Left lung (tissue), 10 donors: ENCODE measurements around the gene EBF4. TPM values are rescaled to one million over a fixed set of nuclear protein-coding genes. Genes with fewer than 3 reads are reported as not detected.

ENCODE experiments used
- ATAC-seq: fragments of 200-7000 bp; cut with Tn5 transposase; one replicate; pipeline ENCODE4 v1.9.1; 2020; ENCODE audit warnings: moderate library complexity
- DNase-seq, 4 donors: peaks; one replicate each; pipeline ENCODE4 v3.0.0-alpha.2; 2013 to 2020
- H3K27ac ChIP-seq, 2 donors: fragments of 200-600 bp; sonication (generic) in 1 of 2; one replicate each; pipeline versions ENCODE4 v1.5.0 to v1.8.0; 2020 to 2021
- H3K27me3 ChIP-seq, 2 donors: fragments of 200-600 bp; sonication (generic) in 1 of 2; one replicate each; pipeline versions ENCODE4 v1.5.0 to v1.8.0; 2020 to 2021
- H3K36me3 ChIP-seq, 2 donors: fragments of 200-600 bp; sonication (generic) in 1 of 2; one replicate each; pipeline versions ENCODE4 v1.5.0 to v1.8.0; 2020 to 2021
- H3K4me1 ChIP-seq, 2 donors: fragments of 200-600 bp; one replicate each; pipeline ENCODE4 v1.8.0; 2021
- H3K4me3 ChIP-seq, 2 donors: fragments of 200-600 bp; sonication (generic) in 1 of 2; one replicate each; pipeline versions ENCODE4 v1.5.0 to v1.8.0; 2020 to 2021; ENCODE audit warnings: mild to moderate bottlenecking in 1 of 2
- H3K9me3 ChIP-seq, 2 donors: fragments of 200-600 bp; sonication (generic) in 1 of 2; one replicate each; pipeline versions ENCODE4 v1.5.0 to v1.8.0; 2020 to 2021
- intact Hi-C, 2 donors: fragments of 100-400 bp; cut with DNase I; formaldehyde crosslinking; loops; one replicate each; pipeline versions ENCODE4 v1.11.2 to v1.14.2; 2022
- polyA plus RNA-seq, 6 donors: library from polyadenylated mRNA; unstranded; fragments of 120-200 nt; gene quantifications; one replicate each; pipeline ENCODE4 v1.2.1, GENCODE V29; 2013; ENCODE audit not compliant: insufficient read length in 6 of 6
- total RNA-seq, 2 donors: library from RNA; stranded (reverse); fragmentation: NEBNext Ultra II Directional; extraction: Animal tissue kit (Norgen Biotek cat#: 25700); gene quantifications; one replicate each; pipeline ENCODE4 v1.2.1, GENCODE V29; 2021
- TF ChIP-seq, protein P1 (sequence below), 2 donors: fragments of 200-600 bp; sonication (generic) in 1 of 2; IDR thresholded peaks; one replicate each; pipeline versions ENCODE4 v1.5.0 to v1.8.0; 2021; ENCODE audit warnings: antibody characterized with exemption in 2 of 2
- donor health status: DM: no; HTN: yes; CAD: no.
- donor health status: DM: no; HTN: no; CAD: no.

The EBF4 gene
- total and polyA plus RNA-seq, 8 donors, result 10.0 to 55.9 (median 40.0) TPM

DNA sequence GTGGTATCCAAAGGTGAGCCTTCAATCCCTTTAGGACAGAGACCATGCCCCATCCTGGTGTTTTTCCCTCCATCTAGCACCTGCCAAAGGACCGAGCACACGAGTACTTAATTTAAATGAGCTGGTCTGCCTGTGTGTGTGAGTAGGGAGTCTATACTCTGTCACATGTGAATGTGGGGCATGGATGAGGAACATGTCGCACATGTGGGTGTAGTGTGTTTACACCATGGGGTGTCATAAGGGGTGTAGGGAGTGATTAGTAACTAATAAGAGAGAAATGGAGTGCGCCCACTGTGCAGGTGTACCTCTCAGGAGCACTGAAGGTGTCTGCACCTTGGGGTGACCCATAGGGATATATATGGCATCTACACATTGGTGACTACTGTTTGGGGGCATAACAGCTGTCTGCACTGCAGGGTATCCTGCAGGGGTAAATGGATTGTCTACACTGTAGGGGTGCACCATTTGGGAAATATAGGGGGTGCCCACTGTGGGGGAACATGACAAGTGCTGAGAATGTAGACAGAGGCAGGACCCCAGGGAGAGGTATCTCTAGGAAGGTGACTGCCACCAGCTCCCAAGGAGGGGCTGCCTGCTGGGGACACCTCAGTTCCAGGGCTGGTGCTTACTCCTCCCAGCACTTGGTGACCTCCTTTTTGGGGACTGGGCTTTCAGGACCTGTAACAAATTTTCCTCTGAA lies 53.5 kb downstream of the EBF4 start:
- no peak for DNase-seq
- no peaks in the 10 kb centered on the region for H3K36me3 ChIP-seq
- no peak for ATAC-seq
- peaks cover 0 to 46% of the 10 kb centered on the region in 2 donors for H3K27me3 ChIP-seq
- no peak overlapping the region for H3K27ac ChIP-seq
- H3K4me1 ChIP-seq, result peaks cover 1 to 6% of the 10 kb centered on the region in 2 donors
- TF ChIP-seq, protein P1, sequence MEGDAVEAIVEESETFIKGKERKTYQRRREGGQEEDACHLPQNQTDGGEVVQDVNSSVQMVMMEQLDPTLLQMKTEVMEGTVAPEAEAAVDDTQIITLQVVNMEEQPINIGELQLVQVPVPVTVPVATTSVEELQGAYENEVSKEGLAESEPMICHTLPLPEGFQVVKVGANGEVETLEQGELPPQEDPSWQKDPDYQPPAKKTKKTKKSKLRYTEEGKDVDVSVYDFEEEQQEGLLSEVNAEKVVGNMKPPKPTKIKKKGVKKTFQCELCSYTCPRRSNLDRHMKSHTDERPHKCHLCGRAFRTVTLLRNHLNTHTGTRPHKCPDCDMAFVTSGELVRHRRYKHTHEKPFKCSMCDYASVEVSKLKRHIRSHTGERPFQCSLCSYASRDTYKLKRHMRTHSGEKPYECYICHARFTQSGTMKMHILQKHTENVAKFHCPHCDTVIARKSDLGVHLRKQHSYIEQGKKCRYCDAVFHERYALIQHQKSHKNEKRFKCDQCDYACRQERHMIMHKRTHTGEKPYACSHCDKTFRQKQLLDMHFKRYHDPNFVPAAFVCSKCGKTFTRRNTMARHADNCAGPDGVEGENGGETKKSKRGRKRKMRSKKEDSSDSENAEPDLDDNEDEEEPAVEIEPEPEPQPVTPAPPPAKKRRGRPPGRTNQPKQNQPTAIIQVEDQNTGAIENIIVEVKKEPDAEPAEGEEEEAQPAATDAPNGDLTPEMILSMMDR (IDR thresholded peaks at IDR 0.05), result no peak
- intact Hi-C loops, result no loop called here
- H3K4me3 ChIP-seq, result no peak overlapping the region
- H3K9me3 ChIP-seq, result no peaks in the 10 kb centered on the region

DNA sequence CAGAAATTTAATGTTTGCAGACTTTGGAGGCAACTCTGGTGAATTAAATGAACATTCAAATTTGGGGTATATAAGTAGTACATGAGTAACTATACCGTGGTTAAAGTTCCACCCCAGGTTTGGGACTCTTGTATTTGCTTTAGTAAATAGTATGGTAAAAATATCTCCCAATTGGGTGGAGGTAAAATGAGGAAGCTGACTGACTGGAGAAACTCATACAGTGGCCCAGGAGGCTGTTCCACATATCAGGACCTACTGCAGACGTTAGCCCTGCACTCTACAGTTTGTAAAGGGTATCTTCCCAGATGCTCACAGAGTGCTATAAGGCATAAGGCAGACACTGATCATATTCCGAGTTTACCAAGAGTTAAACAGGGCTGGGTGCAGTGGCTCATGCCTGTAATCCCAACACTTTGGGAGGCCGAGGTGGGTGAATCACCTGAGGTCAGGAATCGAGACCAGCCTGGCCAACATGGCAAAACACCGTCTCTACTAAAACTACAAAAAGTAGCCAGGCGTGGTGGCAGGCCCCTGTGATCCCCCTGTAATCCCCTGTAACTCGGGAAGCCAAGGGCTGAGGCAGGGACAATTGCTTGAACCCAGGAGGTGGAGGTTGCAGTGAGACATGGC lies 54.2 kb downstream of the EBF4 start:
- intact Hi-C loops, result no loop called here
- peaks cover 8 to 13% of the 10 kb centered on the region in 2 donors for H3K4me1 ChIP-seq
- H3K36me3 ChIP-seq, result no peaks in the 10 kb centered on the region
- no peak overlapping the region for H3K4me3 ChIP-seq
- ATAC-seq (no peak), DNase-seq (no peak)
- peaks cover 0 to 52% of the 10 kb centered on the region in 2 donors for H3K27me3 ChIP-seq
- H3K9me3 ChIP-seq, result no peaks in the 10 kb centered on the region
- no peak overlapping the region for H3K27ac ChIP-seq
- TF ChIP-seq, protein P1 (IDR thresholded peaks at IDR 0.05), result no peak

DNA sequence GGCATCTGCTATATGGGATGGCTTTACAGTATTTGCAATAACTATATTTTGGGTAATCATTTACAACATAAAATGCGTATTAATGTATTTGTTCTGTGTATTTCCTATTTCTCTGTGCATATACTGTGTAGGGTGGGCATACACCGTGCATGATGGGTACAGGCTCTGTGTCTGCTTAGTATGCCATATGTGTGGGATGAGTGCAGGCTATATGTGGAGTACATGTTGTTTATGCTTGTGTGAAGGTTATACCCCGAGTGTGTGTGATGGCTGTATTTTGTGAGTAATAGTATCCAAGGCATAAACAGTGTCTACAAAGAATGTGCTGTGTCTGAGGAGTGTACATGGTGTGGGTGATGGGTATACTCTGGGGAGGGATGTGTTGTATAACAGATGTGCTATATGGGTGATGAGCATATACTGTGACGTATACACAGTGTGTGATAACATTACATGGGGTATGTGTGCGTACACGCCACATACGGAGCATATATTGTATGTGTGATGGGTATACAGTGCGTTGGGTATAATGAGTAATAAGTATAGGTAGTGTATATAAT lies 55.2 kb downstream of the EBF4 start:
- TF ChIP-seq, protein P1 (IDR thresholded peaks at IDR 0.05), result no peak
- Histone ChIP-seq H3K4me3 (no peak overlapping the region), H3K27ac (no peak overlapping the region), H3K36me3 (no peaks in the 10 kb centered on the region), H3K9me3 (no peaks in the 10 kb centered on the region), H3K27me3 (peaks cover 0 to 53% of the 10 kb centered on the region in 2 donors), H3K4me1 (peaks cover 14 to 22% of the 10 kb centered on the region in 2 donors)
- DNase-seq (no peak), ATAC-seq (no peak)
- intact Hi-C loops, result no loop called here

DNA sequence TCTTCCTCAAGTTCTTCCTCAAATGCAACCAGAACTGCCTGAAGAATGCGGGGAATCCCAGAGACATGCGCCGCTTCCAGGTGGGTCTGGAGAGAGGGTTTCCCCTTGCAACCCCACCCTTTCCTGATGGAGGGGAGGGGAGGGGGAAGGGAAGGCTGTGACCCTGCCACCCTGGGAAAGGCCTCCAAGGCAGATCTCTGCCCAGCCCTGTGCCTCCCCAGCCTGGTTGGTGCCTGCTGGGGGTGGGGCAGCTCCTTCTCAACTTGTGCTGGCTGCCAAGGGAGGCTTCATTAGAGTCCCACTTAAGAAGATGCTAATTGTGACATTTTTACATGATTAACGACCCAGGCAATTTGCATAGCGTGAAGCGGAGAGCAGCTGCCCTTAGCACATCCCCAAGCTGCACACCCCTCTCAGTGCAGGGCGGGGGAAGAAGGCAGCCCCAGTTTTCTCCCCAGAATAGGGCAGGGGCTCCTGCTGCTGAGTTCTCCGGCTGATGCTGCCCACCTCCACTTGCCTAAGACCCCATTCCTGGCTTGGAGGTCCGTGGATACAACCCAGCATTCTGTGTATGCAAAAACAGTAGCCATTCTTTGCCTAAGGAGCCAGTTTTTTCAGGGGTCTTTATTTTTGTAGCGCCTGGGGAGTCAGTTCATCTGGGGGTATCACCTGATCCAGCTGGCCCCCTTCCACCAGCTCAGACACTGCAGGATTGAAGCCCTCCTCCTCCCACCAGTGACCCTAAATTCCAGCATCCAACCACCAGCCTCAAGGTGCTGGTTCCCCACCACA lies 56.2 kb downstream of the EBF4 start:
- no peak overlapping the region for H3K27ac ChIP-seq
- H3K9me3 ChIP-seq, result no peaks in the 10 kb centered on the region
- ATAC-seq (no peak), DNase-seq (no peak)
- peaks cover 9 to 56% of the 10 kb centered on the region in 2 donors for H3K27me3 ChIP-seq
- H3K4me1 ChIP-seq, result peaks cover 19 to 30% of the 10 kb centered on the region in 2 donors
- no peak overlapping the region for H3K4me3 ChIP-seq
- TF ChIP-seq, protein P1 (IDR thresholded peaks at IDR 0.05), result no peak
- no peaks in the 10 kb centered on the region for H3K36me3 ChIP-seq
- intact Hi-C loops, result no loop called here
